GM12872 (cell line): ENCODE measurements around the gene XG.

Experiments
- TF ChIP-seq, protein P1 (sequence below): IDR thresholded peaks from 3 replicates; pipeline ENCODE4 v1.5.1; 2011; ENCODE audit warnings: low read depth, mild to moderate bottlenecking, low read length, moderate library complexity; ENCODE audit not compliant: insufficient read depth

Gene XG

DNA sequence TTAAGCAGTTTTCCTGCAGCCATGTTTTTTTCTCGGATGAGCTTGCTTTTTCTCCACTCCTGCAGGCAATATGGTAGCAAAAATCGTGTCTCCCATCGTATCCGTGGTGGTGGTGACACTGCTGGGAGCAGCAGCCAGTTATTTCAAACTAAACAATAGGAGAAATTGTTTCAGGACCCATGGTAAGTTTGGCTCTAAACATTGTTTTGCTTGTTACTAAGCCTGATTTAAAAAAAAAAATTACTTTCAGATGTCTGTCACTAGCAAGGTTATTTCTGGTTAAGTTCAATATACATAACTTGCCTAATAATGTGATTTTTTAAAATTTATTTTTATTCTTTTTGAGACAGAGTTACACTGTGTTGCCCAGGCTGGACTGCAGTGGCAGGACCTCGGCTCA, 59.4 kb downstream of the XG start:
- TF ChIP-seq, protein P1, sequence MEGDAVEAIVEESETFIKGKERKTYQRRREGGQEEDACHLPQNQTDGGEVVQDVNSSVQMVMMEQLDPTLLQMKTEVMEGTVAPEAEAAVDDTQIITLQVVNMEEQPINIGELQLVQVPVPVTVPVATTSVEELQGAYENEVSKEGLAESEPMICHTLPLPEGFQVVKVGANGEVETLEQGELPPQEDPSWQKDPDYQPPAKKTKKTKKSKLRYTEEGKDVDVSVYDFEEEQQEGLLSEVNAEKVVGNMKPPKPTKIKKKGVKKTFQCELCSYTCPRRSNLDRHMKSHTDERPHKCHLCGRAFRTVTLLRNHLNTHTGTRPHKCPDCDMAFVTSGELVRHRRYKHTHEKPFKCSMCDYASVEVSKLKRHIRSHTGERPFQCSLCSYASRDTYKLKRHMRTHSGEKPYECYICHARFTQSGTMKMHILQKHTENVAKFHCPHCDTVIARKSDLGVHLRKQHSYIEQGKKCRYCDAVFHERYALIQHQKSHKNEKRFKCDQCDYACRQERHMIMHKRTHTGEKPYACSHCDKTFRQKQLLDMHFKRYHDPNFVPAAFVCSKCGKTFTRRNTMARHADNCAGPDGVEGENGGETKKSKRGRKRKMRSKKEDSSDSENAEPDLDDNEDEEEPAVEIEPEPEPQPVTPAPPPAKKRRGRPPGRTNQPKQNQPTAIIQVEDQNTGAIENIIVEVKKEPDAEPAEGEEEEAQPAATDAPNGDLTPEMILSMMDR, result no peak

DNA sequence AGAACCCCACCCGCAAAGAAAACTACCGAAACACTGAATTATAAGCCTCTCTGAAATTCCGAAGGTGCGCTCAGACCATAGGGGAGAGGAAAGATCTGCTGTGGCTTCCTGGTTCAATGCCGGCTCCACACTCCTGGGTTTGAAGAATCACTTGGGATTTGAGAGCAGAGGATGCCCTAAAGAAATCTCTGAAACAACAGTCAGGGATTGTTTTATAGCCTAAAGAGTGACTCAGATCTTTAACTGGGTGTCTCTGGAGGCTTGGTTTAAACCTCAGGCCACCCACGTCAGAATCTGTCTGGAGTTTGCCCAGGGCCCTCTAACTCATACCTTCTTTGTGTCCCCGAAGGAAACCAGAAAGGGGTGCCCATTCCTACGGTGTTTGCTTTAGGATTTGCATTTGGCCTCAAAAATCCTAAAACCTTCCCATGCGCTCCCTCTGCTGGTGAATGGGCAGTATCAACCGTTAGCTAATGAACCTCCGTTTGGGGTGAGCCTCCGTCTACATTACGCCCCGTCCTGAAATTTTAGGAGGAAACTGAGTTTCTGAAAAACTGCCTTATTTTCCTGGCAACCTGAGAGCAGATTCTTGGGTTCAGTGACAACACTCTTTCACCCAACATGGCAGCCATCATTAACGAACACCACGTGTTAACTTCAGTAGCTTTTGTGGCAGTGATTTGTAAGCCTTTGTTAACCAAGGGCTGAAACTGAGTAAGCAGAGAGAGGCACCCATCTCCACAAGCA, 60.5 kb downstream of the XG start:
- TF ChIP-seq, protein P1, result peak; percentile 49

DNA sequence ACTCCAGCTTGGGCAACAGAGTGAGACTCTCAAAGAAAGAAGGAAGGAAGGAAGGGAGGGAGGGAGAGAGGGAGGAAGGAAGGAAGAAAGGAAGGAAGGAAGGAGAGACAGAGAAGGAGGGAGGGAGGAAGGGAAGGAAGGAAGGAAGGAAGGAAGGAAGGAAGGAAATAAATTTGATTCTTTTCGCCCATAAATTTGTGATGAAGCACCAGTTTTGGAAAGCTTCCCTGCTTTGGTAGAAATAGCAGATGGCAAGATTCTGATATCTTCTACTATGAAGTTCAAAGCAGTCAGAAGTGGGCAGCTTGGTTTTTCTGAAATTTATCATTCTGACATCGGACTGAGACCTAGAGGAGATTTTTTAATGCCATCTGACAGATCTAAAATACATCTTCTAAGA, 65.2 kb downstream of the XG start:
- TF ChIP-seq, protein P1, result no peak

GRCh38 chrX:2819345-2820135, 67.7 kb downstream of the XG start:
- TF ChIP-seq, protein P1, result peak; percentile 41; the same call in 2 of the 3 replicates

DNA sequence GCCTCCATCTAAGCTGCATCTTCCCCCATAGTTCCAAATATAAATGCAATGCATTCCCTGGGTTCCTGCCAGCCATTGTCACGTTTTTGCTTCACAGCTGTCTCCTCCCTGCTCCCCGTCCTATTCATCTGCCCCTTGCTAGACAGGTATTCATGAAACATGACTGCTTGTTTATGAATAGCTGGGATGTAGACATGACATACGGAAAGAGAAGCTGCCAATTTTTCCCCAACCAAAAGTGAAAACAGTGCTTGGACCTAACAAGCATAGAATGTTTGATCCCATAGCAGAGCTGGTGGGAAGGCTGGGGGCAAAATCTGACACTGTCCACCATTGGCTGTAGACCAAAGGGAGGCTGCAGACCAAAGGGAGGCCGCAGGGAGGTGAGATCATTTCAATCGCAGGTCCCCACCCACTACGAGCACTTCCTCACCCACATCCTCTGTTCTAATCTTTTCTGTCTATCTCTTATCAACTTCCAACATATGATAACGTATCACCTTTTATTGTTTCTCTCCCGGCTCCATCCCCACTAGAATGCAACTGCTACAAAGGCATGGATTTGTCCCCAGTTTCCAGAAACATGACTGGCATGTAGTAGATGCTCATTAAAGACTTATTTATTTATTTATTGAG, 68.4 kb downstream of the XG start:
- TF ChIP-seq, protein P1, result no peak

DNA sequence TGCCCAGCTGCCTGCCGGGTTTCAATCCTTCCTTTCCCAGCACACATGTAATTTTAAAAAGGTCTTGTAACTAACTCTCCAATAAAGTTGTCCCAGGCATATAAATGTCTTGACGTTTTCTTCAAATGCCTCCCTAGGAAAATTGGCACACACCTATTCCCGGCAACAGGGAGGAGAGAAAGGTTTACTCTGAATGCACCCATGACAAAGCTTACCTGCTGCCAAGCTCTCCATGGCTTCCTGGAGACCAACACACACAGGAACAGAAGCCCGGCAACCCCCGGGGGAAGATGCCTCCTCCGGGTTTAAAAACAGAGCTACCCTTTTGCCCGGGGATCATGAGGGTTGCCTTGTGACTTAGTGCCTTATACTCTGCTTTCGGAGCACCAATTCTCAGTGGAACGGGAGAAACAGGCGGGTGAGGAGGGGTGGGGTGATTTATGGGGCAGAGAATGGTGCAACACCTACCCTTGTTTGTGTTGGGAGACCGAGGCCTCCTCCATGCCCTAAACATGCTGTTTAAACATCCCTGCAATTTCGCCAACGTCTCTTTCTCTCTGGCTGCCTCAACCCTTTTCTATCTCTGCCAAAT, 72.1 kb downstream of the XG start:
- TF ChIP-seq, protein P1, result no peak

DNA sequence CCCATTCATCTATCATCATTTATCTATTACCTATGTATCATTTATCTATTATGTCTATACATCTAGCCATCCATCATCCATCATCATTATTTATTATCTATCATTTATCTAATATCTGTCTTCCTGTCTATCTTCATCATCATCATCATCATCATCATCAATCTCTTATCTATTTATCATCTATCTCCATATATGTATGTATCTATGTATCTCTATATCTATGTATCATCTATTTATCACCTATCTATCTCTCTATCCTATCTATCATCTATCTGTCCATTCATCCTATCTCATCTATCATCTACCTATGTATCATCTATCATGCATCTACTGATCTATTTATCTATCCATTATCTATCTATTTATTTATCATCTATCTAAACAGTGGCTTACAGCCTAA, 73.0 kb downstream of the XG start:
- TF ChIP-seq, protein P1, result no peak
